Measurements from ENCODE around the gene HMCN1.

DNA sequence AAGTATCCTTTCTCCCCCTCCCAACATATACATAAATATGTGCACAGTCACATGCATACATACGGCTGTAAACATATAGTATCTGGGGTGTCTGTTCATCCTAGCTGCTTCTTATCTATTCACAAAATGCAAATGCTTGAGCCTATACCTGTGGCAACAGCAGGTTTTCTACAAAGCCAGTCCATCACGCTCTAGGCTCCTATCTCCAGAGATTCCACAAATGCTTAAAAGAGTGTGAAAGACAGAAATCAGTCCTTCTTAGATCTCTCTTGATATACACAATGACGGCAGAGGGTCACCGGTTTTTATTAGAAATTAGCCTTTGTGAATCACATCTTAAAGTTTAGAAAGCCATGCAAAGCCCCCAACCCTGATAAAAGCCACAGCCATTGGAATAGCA is 501.5 kb downstream of the HMCN1 start:
- TF ChIP-seq, protein P1, sequence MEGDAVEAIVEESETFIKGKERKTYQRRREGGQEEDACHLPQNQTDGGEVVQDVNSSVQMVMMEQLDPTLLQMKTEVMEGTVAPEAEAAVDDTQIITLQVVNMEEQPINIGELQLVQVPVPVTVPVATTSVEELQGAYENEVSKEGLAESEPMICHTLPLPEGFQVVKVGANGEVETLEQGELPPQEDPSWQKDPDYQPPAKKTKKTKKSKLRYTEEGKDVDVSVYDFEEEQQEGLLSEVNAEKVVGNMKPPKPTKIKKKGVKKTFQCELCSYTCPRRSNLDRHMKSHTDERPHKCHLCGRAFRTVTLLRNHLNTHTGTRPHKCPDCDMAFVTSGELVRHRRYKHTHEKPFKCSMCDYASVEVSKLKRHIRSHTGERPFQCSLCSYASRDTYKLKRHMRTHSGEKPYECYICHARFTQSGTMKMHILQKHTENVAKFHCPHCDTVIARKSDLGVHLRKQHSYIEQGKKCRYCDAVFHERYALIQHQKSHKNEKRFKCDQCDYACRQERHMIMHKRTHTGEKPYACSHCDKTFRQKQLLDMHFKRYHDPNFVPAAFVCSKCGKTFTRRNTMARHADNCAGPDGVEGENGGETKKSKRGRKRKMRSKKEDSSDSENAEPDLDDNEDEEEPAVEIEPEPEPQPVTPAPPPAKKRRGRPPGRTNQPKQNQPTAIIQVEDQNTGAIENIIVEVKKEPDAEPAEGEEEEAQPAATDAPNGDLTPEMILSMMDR (IDR thresholded peaks at IDR 0.05; ENCODE audit: insufficient read depth, low read length, poor library complexity, severe bottlenecking), result no peak
- no peak for TF ChIP-seq EZH2phosphoT487 (conservative IDR thresholded peaks at IDR 0.05; ENCODE audit: low read length)
